ENCODE results near the gene ITGB6. TPM values are rescaled to one million over a fixed set of nuclear protein-coding genes. Genes with fewer than 3 reads are reported as not detected.

ITGB6 gene
- total and polyA plus RNA-seq, 2 donors (not counting 3 experiments of a cell fraction or from before 2014, with no cell fraction given), result 0.03 TPM; not detected in 1

DNA sequence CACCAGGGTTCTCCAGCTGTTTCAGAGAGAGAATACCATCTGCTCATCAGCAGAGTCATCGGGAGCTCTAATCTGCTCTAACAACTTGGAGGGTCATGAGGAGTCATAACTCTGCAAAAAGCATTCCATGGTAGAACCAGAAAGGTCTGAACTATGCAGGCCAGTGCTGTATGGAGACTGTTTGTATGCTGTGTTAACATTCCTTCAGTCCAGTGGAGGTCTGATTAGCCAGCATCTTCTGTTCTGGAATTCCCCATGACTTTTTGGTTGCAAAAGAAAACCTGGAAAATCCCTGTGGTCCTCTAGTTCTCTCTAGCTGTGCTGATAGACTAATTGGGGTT lies 9.4 kb upstream of the ITGB6 start:
- H4K20me1 ChIP-seq (replicated peaks; ENCODE audit: control insufficient read depth, extremely low read depth, insufficient read depth, low read length), result no peaks in the 10 kb centered on the region
- no peaks in the 10 kb centered on the region for H3K36me3 ChIP-seq (ENCODE audit: control insufficient read depth in 2 of 2, extremely low read depth in 1 of 2, insufficient read depth in 2 of 2, low read length in 2 of 2)
- DNase-seq (ENCODE audit: low read depth, low spot score) (peak; percentile 46), FAIRE-seq (no peak)
- H3K9me1 ChIP-seq (replicated peaks; ENCODE audit: control insufficient read depth, extremely low read depth, insufficient read depth, low read length), result no peaks in the 10 kb centered on the region
- no peak overlapping the region for H3K4me2 ChIP-seq (ENCODE audit: insufficient read depth, low read length)
- H3K79me2 ChIP-seq (ENCODE audit: control insufficient read depth, insufficient read depth, low read length), result no peaks in the 10 kb centered on the region
- BruUV-seq (replicated peaks), result no TSS peak
- CTCF ChIA-PET, result interaction anchor here (1.0 to 7.8 kb wide), 13 partner anchors 11 to 785 kb away, joined by 3 to 84 read pairs (median 9); no protein-coding TSS in a partner anchor
- no peaks in the 10 kb centered on the region for H3K9me3 ChIP-seq (replicated peaks; ENCODE audit: control insufficient read depth, insufficient read depth, low read length)
- no peak overlapping the region for H2AFZ ChIP-seq (ENCODE audit: low read depth, low read length)
- intact Hi-C loops (cut with micrococcal nuclease), result loop anchor here (5.0 kb wide), 3 partner anchors 163 to 868 kb away; no protein-coding TSS in a partner anchor
- POLR2A ChIA-PET, result interaction anchor here (1.2 to 1.7 kb wide), 2 partner anchors 15 to 60 kb away, joined by 3 to 4 read pairs; no protein-coding TSS in a partner anchor
- TF ChIP-seq, protein P1, sequence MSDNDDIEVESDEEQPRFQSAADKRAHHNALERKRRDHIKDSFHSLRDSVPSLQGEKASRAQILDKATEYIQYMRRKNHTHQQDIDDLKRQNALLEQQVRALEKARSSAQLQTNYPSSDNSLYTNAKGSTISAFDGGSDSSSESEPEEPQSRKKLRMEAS (IDR thresholded peaks at IDR 0.05; ENCODE audit: insufficient read depth, insufficient read length), result no peak
- TF ChIP-seq MYC (IDR thresholded peaks at IDR 0.05; ENCODE audit: low read depth, low read length), result no peak
- no peak overlapping the region for H3K4me3 ChIP-seq (replicated peaks in 1 of 3; ENCODE audit: insufficient read depth in 1 of 3, low read depth in 1 of 3, low read length in 3 of 3)
- H3K4me1 ChIP-seq (ENCODE audit: control insufficient read depth, extremely low read depth, insufficient read depth, low read length), result peaks cover 63% of the 10 kb centered on the region
- peak overlapping the region; percentile 91 for H3K27ac ChIP-seq (ENCODE audit: insufficient read depth, low read depth, low read length)
- no peaks in the 10 kb centered on the region for H3K27me3 ChIP-seq (ENCODE audit: control insufficient read depth in 2 of 2, insufficient read depth in 2 of 2, low read length in 2 of 2)
- dilution Hi-C loops (cut with MboI; ENCODE audit: extremely low pct_ligation_motif_present, low sequenced_read_pairs), result no loop called here
- no peak overlapping the region for H3K9ac ChIP-seq (replicated peaks; ENCODE audit: extremely low read depth, insufficient read depth, low read length)

DNA sequence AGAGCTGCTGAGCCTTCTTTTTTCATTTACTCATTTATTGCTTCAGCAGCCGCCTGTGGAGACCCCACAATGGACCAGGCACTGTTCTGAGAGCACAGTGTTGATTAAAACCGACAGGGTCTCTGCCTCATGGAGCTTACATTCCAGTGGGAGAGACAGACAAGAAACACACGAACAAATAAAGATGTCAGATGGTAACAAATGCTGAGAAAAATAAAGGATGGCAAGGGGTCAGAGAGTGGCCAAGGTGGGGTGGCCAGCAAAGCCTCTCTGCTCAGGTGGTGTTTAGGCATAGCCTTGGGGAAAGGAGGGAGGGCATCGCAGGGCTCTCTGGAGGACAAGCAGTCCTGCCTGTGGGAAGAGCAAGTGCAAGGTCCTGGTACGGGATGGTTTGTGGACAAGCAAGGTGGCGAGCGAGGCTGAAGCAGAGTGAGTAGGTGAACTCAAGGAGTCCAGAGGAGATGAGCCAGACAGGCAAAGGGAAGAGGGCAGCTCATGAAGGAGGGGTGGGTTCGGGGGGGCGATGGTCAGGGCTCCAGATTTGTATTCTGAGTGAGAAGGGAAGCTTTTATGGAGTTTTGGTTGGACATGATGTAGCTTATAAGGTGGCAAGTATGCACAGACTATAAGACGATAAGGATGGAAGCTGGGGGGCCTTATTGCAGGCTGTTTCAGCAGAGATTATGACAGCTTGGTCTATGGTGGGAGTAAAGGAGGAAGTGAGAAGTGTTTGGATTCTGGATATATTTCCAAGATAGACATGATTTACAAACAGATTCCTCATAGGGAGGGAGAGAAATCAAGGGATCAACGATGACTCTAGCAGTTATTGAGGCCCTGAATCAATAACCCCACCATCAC lies 8.8 kb upstream of the ITGB6 start:
- BruUV-seq (replicated peaks), result no TSS peak
- peak overlapping the region; percentile 68 for H3K9ac ChIP-seq (replicated peaks; ENCODE audit: extremely low read depth, insufficient read depth, low read length)
- H3K4me3 ChIP-seq (replicated peaks in 1 of 3; ENCODE audit: insufficient read depth in 1 of 3, low read depth in 1 of 3, low read length in 3 of 3), result no peak overlapping the region
- H3K36me3 ChIP-seq (ENCODE audit: control insufficient read depth in 2 of 2, extremely low read depth in 1 of 2, insufficient read depth in 2 of 2, low read length in 2 of 2), result no peaks in the 10 kb centered on the region
- FAIRE-seq, result no peak
- dilution Hi-C loops (cut with MboI; ENCODE audit: extremely low pct_ligation_motif_present, low sequenced_read_pairs), result no loop called here
- TF ChIP-seq POLR2AphosphoS5 (IDR thresholded peaks at IDR 0.05; ENCODE audit: insufficient read depth, low read depth, low read length) (no peak), EZH2 (IDR thresholded peaks at IDR 0.05; ENCODE audit: borderline replicate concordance, low read depth, low read length, severe bottlenecking) (no peak), MYC (IDR thresholded peaks at IDR 0.05; ENCODE audit: low read depth, low read length) (no peak), JUN (IDR thresholded peaks at IDR 0.05; ENCODE audit: borderline replicate concordance, insufficient read depth, insufficient read length, low read depth) (no peak), GATA2 (IDR thresholded peaks at IDR 0.05; ENCODE audit: insufficient read depth, insufficient read length, low read depth, low read length) (no peak), FOS (IDR thresholded peaks at IDR 0.05; ENCODE audit: borderline replicate concordance, insufficient read depth, low read length) (no peak), POLR2A (IDR thresholded peaks at IDR 0.05; ENCODE audit: low read depth, low read length) (no peak)
- TF ChIP-seq, protein P2, sequence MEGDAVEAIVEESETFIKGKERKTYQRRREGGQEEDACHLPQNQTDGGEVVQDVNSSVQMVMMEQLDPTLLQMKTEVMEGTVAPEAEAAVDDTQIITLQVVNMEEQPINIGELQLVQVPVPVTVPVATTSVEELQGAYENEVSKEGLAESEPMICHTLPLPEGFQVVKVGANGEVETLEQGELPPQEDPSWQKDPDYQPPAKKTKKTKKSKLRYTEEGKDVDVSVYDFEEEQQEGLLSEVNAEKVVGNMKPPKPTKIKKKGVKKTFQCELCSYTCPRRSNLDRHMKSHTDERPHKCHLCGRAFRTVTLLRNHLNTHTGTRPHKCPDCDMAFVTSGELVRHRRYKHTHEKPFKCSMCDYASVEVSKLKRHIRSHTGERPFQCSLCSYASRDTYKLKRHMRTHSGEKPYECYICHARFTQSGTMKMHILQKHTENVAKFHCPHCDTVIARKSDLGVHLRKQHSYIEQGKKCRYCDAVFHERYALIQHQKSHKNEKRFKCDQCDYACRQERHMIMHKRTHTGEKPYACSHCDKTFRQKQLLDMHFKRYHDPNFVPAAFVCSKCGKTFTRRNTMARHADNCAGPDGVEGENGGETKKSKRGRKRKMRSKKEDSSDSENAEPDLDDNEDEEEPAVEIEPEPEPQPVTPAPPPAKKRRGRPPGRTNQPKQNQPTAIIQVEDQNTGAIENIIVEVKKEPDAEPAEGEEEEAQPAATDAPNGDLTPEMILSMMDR (IDR thresholded peaks at IDR 0.05; ENCODE audit: extremely low read depth in 1 of 2, insufficient read depth in 1 of 2, low read depth in 1 of 2, low read length in 2 of 2), result no peak
- TF ChIP-seq, protein P1 (IDR thresholded peaks at IDR 0.05; ENCODE audit: insufficient read depth, insufficient read length), result no peak
- H3K27ac ChIP-seq (ENCODE audit: insufficient read depth, low read depth, low read length), result peak overlapping the region; percentile 91
- H3K9me3 ChIP-seq (replicated peaks; ENCODE audit: control insufficient read depth, insufficient read depth, low read length), result no peaks in the 10 kb centered on the region
- no peaks in the 10 kb centered on the region for H3K27me3 ChIP-seq (ENCODE audit: control insufficient read depth in 2 of 2, insufficient read depth in 2 of 2, low read length in 2 of 2)
- intact Hi-C loops (cut with micrococcal nuclease), result loop anchor here (1.0 to 5.0 kb wide), 6 partner anchors 19 to 868 kb away; no protein-coding TSS in a partner anchor
- DNase-seq (ENCODE audit: low read depth, low spot score), result no peak
- no peaks in the 10 kb centered on the region for H3K9me1 ChIP-seq (replicated peaks; ENCODE audit: control insufficient read depth, extremely low read depth, insufficient read depth, low read length)
- no peaks in the 10 kb centered on the region for H3K79me2 ChIP-seq (ENCODE audit: control insufficient read depth, insufficient read depth, low read length)
- H2AFZ ChIP-seq (ENCODE audit: low read depth, low read length), result no peak overlapping the region
- no peaks in the 10 kb centered on the region for H4K20me1 ChIP-seq (replicated peaks; ENCODE audit: control insufficient read depth, extremely low read depth, insufficient read depth, low read length)
- ChIA-PET CTCF (interaction anchor here (0.8 to 7.8 kb wide), 15 partner anchors 14 to 785 kb away, joined by 3 to 84 read pairs (median 8); no protein-coding TSS in a partner anchor), POLR2A (interaction anchor here (0.5 to 1.7 kb wide), 3 partner anchors 15 to 106 kb away, joined by 3 to 4 read pairs (median 3); no protein-coding TSS in a partner anchor)
- no peak overlapping the region for H3K4me2 ChIP-seq (ENCODE audit: insufficient read depth, low read length)
- peaks cover 58% of the 10 kb centered on the region for H3K4me1 ChIP-seq (ENCODE audit: control insufficient read depth, extremely low read depth, insufficient read depth, low read length)
